EL (cell line): ENCODE results near the gene LMOD2.

Source experiments
- DNase-seq: peaks from one replicate; pipeline ENCODE4 v3.0.0-alpha.2; 2016

The LMOD2 gene

DNA sequence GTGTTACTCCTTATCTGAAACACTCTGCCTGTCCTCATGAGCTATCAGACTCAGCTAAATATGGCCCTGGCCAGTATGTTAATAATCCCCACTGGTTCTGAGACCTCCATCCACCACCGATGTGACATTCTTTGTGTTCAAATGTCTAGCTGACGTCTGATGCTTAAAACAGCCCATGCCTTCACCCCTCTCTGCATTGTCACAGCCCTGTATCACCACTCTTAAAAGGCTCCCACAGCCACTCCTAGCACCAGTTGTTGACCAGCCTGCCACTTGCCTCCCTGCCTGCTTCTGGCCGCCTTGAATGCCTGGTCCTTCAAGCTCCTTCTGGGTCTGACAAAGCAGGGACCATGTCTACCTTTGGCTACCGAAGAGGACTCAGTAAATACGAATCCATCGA lies at the start of gene LMOD2:
Gene LMOD2 (plus strand): TSS at position 253 of the 400 bp plus-strand sequence. CDS start 98 bp downstream, at position 351.
- DNase-seq = no peak

DNA sequence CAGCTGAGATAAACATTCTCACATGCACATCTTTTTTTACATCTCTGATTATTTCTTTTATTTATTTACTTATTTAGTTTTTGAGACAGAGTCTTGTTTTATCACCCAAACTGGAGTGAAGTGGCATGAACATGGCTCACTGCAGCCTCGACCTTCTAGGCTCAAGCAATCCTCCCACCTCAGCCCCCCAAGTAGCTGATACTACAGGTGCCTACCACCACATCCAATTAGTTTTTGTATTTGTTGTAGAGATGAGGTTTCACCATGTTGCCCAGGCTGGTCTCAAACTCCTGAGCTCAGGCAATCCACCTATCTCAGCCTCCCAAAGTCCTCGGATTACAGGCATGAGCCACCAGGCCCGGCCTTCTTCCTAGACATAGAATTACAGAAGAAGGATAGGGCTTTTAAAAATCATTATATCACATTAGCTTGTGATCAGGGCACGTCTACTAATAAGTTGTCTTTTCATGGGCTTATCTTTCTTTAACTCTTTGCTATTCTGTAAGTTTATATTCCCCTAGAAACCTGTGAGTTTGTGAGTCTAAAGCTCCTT lies 48.2 kb upstream of the LMOD2 start:
- DNase-seq = no peak

DNA sequence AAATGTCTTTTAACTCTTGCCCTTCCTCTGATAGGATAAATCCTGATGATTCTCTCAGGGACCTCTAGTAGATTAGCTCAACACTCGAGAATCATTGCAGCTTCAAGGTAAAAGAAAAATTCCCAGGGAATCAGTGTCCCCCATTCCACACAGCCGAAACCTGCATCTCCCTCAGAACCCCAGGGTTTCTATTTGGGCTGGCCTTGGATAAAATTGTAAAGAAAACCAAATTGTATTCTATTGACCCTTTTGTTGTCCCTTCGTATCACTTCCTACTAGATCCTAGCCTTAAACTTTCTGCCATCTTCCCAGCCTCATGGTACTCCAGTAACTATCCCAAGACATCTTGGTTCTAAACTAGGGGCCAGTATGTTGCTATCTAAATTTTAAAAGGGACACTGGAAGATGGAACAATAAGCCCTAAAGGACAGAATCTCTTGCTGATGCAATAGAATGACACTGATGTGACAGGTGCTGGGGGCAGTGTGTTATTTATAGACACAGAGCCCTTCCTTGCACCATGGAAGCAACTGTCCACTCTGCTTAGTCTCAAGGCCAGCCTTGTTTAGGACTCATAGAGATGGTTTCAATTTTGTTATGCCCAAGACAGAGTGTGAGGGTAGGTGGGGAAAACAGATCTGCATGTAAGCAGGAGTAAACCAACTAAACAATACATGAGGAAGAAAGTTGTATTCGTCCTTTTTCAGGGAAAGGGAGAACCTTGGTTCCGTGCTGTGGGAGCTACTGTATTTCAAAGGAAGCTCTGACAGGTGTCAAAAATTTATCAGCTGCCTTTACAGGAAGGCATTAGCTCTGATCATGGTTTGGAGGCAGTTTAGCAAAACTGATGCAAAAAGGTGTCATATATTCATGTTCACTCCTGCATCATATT lies 46.4 kb upstream of the LMOD2 start:
- DNase-seq = no peak

DNA sequence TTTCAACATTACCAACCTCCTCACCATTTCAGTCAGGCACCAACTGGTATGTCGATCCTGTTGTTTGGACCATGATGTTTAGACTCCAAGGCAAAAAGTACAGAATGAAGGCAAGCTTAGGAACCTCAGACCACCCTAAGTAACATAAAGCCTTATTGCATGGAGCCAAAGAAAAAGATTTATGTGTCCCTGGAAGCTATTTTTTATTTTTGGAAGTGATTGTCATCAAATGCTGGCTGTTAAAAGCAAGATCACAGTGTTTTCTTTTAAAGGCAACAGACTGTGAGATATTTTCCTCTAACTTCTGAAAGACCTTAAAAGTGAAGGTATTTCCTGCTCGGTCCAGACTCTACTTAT lies 45.8 kb upstream of the LMOD2 start:
- no peak for DNase-seq

GRCh38 chr7:123612024-123612423 lies 43.6 kb upstream of the LMOD2 start:
- no peak for DNase-seq

GRCh38 chr7:123615344-123615743 lies 40.3 kb upstream of the LMOD2 start:
- peak; percentile 6 for DNase-seq

DNA sequence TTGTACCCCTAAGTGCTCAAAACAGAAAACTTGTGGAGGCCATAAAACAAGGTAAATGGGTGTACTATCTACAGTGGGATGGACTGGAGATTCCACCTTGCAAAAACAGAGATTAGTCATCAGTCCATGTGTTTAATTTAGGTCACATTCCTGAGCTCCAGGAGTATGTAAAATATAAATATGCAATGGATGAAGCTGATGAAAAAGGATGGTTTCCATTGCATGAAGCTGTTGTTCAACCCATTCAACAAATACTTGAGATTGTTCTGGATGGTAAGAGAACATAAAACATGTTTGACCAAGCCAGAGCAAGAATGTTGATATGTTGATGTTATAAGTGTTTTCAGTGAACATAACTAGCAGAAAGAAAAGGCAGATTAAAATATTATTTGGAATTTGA lies 39.4 kb upstream of the LMOD2 start:
- no peak for DNase-seq

- DNase-seq = no peak
These were observed 34.0 kb upstream of the LMOD2 start for GRCh38 chr7:123621707-123622106.

DNA sequence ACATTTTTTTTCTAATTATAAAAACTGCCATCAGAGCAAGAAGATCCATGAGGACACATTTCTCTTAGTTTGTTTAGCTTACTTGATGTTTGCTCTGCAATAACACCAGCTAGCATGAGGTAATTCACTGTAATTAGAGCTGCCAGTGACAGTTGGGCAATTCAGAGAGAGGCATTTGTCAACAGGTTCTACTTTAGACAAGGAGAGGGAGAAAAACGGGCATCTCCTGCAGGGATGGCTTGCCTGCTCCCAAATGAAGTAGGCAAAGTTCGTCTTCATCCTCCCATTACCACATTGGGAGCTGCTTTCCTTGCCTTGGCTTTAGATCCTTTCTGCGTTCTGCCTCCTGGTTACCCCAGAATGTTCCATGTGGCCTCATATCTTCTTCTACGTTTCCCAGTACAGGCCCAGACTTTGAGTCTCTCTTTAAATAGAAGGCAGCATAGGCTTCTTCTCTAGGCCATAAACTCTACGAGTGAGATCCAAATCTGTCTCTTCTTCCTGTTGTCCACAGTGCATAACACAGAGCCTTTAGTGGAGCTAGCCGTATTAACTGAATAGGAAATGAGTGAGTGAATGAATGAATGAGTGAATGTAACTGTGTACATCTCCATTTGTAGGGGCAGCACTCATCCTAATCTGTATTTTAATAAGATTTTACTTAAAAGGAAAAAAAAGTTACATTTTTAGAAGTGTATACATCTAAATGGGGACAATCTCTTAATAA lies 32.8 kb upstream of the LMOD2 start:
- DNase-seq = no peak

DNA sequence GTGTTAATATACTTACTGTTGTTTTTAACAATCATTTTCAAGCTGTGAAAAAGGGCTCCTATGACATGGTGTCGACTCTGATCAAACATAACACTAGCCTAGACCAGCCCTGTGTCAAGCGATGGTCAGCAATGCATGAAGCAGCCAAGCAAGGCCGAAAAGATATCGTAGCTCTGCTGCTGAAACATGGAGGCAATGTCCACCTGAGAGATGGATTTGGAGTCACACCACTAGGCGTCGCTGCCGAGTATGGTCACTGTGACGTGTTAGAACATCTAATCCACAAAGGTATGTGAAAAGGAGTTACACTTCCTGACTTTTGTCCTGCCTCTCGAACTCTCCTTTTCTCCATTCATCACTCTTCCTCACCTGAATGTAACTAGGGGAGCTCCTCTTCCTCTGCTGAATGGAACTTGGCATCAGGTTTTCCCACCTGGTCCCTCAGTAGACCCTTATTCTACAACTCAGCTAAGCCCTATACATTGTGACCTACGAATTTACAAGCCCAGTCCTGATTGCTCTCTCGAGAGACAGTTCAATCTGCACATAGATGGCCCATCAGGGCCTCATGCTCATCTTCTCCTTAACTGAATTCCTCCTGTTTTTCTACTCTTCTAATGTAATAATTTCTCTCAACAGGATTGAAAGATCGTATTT lies 31.0 kb upstream of the LMOD2 start:
- peak; percentile 15 for DNase-seq

DNA sequence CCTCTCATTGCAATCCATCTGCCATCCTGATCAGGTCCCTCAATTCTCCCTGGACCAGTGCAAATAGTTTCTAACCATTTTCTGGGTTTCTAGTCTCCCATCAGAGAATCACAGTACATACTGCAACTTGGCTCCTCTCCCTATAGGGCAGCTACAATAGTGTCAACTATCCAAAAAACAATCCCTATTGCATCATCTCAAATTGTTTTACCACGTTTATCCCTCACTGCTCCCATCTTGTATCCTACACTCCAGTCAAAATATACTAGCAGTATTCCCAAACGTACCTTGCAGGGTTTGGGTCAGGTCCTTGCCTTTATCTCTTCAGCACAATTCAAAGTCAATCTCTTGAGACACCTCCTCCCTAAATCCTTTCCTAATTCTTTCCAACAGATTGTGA lies 30.4 kb upstream of the LMOD2 start:
- no peak for DNase-seq

DNA sequence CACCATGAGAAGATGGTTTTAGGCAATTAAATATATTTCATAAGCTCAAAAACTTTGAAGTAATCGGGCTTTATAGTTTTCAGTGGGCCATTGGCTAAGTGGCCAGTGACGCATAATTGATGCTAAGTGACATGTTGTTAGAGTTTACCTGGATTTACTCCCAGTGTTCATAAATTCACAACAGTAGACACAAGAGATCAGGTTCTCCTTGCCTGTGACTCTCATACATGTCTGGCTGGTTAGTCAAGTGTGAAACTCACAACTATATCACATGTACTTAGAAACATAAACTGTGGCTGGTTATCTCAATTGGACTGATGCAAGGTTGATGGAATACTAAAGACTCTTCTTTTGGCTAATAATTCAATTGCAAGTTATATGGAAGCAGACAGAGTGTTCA lies 27.8 kb upstream of the LMOD2 start:
- DNase-seq = no peak

- no peak for DNase-seq
These were observed 26.8 kb upstream of the LMOD2 start for GRCh38 chr7:123628829-123629228.

DNA sequence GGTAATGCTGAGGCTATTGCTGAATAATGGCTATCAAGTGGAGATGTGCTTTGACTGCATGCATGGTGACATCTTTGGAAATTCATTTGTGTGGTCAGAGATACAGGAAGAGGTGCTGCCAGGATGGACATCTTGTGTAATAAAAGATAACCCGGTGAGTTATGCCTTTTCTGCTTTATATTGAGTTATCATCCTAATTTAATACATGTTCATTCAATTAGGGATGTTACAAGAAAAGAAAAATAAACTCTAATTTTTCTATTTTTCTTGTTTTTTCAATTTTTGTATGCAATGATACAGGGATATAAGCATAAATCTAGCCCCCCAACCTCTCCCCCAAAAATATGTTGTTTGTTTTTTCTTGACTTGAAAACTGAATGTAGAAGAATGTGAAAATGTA lies 26.4 kb upstream of the LMOD2 start:
- DNase-seq = no peak

- no peak for DNase-seq
These were observed 22.9 kb upstream of the LMOD2 start for GRCh38 chr7:123632808-123633207.

GRCh38 chr7:123633553-123633952 lies 22.1 kb upstream of the LMOD2 start:
- peak; percentile 81 for DNase-seq

DNA sequence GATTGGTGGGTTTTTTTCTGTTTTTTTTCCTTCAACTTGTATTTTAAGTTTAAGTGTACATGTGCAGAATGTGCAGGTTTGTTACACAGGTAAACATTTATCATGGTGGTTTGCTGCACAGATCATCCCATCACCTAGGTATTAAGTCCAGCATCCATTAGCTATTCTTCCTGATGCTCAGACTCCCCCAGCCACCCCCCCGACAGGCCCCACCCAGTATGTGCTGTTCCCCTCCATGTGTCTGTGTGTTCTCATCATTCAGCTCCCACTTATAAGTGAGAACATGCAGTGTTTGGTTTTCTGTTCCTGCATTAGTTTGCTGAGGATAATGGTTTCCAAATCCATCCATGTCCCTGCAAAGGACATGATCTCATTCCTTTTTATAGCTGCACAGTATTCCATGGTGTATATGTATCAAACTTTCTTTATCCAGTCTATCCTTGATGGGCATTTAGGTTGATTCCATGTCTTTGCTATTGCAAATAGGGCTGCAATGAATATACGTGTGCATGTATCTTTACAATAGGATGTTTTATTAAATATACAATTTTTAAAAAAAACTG lies 21.6 kb upstream of the LMOD2 start:
- peak; percentile 2 for DNase-seq

DNA sequence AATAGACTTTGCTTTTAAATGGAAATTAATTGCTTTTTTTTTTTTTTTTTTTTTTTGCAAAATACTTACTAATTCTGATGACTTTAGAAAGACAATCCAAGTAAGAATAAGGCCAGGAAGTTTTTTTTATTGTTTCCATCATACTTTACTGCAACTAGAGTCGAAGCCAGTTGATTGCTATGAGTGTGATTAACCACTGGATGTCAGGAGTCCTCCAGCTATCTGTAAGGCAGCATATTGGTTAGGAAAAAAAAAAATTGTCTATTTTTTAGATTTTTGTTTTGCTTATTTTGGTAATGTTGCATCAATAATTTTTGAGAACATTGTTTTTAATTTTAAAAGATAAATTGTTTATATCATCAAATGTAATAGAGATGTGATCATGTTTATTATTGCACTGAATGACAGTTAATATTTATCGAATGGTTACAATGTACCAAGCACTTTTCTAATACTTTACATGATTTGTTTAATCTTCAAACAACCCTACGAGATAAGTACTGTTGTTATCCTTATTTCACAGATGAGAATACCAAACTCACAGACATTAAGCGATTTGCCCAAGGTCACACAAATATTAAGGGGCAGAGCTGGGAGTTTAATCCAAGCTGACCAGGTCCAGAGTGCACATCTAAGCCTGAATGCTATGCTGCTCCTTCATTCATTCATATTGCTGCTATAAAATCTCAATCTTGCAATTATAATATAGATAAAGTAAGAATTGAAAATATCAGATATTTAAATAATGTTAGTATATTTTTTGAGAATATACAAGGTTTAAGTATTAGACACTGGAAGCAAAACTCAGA lies 19.9 kb upstream of the LMOD2 start:
- peak; percentile 30 for DNase-seq

- no peak for DNase-seq
These were observed 18.5 kb upstream of the LMOD2 start for GRCh38 chr7:123637203-123637602.

- DNase-seq = no peak
These were observed 17.8 kb upstream of the LMOD2 start for GRCh38 chr7:123637878-123638277.

DNA sequence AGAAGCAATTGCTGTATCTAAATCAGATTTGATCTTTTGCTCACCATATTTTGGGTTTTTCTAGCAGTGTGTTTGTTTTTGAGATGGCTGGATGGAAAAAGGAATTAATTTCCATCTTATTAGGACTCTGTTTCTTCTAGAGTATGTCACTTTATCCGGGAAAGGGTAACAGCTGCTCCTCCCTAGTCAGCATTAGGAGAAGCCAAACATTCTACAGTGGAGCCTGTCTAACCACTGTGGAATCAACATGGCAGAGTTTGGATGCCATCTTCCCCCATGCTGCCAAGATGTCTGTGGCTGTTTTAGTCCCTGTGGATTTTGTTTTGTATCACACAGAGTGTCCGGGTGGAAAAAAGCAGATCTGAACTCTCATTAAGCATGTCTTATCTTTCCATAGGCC lies 16.0 kb upstream of the LMOD2 start:
- no peak for DNase-seq

- DNase-seq = no peak
These were observed 15.1 kb upstream of the LMOD2 start for GRCh38 chr7:123640583-123640982.
